LoVo (cell line): ENCODE measurements around the gene ZNF280A.

Experiments used
- DNase-seq: peaks from one replicate; pipeline ENCODE4 v3.0.0-alpha.2; 2016; ENCODE audit warnings: low spot score

Gene ZNF280A

GRCh38 chr22:22467112-22467511 lies 53.0 kb downstream of the ZNF280A start:
- DNase-seq: no peak

DNA sequence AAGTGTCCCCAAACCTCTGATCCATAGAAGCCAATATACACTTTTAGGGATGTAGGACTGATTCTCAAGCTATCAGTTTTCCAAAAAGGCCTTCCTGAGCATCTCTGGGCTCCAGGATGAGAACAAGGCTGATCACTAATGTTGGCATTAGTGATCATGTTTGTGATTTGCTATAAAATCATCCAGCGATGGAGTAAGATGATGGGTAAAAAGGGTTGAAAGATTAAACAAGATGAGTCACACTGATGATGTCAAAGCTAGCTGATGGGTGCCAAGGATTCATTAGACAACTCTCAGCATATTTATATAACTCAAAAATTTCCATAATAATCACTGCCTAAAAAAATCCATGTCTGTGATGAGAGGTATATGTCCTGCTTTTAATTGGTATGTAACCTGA lies 54.3 kb downstream of the ZNF280A start:
- no peak for DNase-seq

- DNase-seq: no peak
Observed at GRCh38 chr22:22465094-22465602, 54.9 kb downstream of the ZNF280A start.

DNA sequence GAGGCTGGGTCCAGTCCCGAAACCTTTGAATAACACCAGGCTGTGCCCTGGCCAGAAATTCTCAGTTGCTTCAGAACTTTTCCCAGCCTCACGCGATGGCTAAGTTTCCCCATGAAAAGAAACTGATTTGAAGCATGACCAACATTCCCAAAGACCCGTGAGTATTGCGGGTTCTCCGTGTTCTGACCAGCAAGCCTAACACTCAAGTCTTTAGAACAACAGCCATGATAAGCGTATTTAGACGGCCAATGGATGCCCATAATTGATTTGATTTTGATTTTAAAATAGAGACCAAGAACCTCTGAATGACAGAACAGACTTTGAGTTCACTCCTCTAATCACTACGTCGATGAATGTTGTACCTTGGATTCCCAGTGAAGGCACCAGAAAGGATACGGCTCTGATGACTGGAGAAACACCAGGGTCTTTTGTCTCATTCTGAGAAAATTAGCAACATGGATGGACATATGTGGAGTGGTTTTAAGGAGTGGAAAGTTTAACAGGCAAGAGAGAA lies 55.5 kb downstream of the ZNF280A start:
- no peak for DNase-seq

- DNase-seq: peak; percentile 58
Observed at GRCh38 chr22:22463855-22464540, 56.1 kb downstream of the ZNF280A start.
